Sigmoid colon (tissue), 7 donors: Measurements from ENCODE around the gene COQ10B. TPM values are rescaled to one million over a fixed set of nuclear protein-coding genes. Genes with fewer than 3 reads are reported as not detected.
"Not testable (repeated sequence)": the region's sequence is repeated elsewhere in the genome, so short reads cannot be mapped to it uniquely, and the experiment has no call there.

Experiments
- DNase-seq: peaks from one replicate; pipeline ENCODE4 v3.0.0-alpha.2; 2019
- H3K27ac ChIP-seq, 4 donors: fragments of 200-600 bp; sonication (generic); one replicate each; pipeline ENCODE4 v1.5.1; 2016 to 2019; ENCODE audit warnings: mild to moderate bottlenecking in 1 of 4
- H3K27me3 ChIP-seq, 3 donors: fragments of 200-600 bp; sonication (generic); one replicate each; pipeline ENCODE4 v1.5.1; 2019; ENCODE audit warnings: mild to moderate bottlenecking in 1 of 3
- H3K36me3 ChIP-seq, 4 donors: fragments of 200-600 bp; sonication (generic); one replicate each; pipeline ENCODE4 v1.5.1; 2016 to 2019
- H3K4me1 ChIP-seq, 4 donors: fragments of 200-600 bp; sonication (generic); one replicate each; pipeline ENCODE4 v1.5.1; 2017 to 2019
- H3K4me3 ChIP-seq, 4 donors: fragments of 200-600 bp; sonication (generic); one replicate each; pipeline ENCODE4 v1.5.1; 2017 to 2019; ENCODE audit warnings: mild to moderate bottlenecking in 2 of 4, moderate library complexity in 1 of 4
- H3K9me3 ChIP-seq, 4 donors: fragments of 200-600 bp in 3 of 4; sonication (generic) in 3 of 4; one replicate each; pipeline versions ENCODE4 v1.5.1 to v1.6.1; 2013 to 2019
- CTCF ChIP-seq, 4 experiments: fragments of 450-650 bp in 3 of 4; fragments of 200-600 bp in 1 of 4; IDR thresholded peaks; one replicate each; pipeline ENCODE4 v1.5.1; 2016 to 2019; ENCODE audit warnings: antibody characterized with exemption in 4 of 4, mild to moderate bottlenecking in 3 of 4, moderate library complexity in 2 of 4
- EP300 ChIP-seq, 4 donors: sonication (generic); formaldehyde crosslinking; IDR thresholded peaks; one replicate each; pipeline ENCODE4 v1.6.1; 2017; ENCODE audit warnings: antibody characterized with exemption in 4 of 4
- POLR2A ChIP-seq, 2 donors: fragments of 450-650 bp; IDR thresholded peaks; one replicate each; pipeline ENCODE4 v1.6.1; 2016; ENCODE audit warnings: antibody characterized with exemption in 2 of 2, mild to moderate bottlenecking in 2 of 2, moderate library complexity in 2 of 2
- POLR2AphosphoS5 ChIP-seq, 4 donors: sonication (generic); formaldehyde crosslinking; IDR thresholded peaks; one replicate each; pipeline ENCODE4 v1.6.1; 2017; ENCODE audit warnings: antibody characterized with exemption in 4 of 4
- WGBS, 2 donors: extraction: QIAGEN DNeasy Blood & Tissue Kit; methylation state at CpG; one replicate each; pipeline ENCODE4 v1.1.7; 2013; 5-methylcytosine and 5-hydroxymethylcytosine counted together
- intact Hi-C: fragments of 100-400 bp; cut with DNase I; formaldehyde crosslinking; loops from one replicate; pipeline ENCODE4 v1.15.1; 2023
- polyA plus RNA-seq, 3 donors: library from polyadenylated mRNA; stranded (reverse); fragments of 200-250 nt; gene quantifications; one replicate each; pipeline ENCODE4 v1.2.3, GENCODE V29; 2013
- total RNA-seq, 4 donors: library from RNA; depleted of rRNA; stranded (reverse); fragments of >200 nt; gene quantifications; one replicate each; pipeline ENCODE4 v1.1.0, GENCODE V29; 2016
- donor health status: healthy with polysubstance abuse.
- donor health status: Bipolar disorder and iron deficiency.
- donor health status: healthy.

The COQ10B gene
- total and polyA plus RNA-seq, 7 donors = 15.1 to 77.9 (median 35.0) TPM

GRCh38 chr2:197472166-197472565 is 18.8 kb downstream of the COQ10B start:
- H3K9me3 ChIP-seq = no peaks in the 10 kb centered on the region
- intact Hi-C loops = no loop called here
- no peaks in the 10 kb centered on the region for H3K4me1 ChIP-seq
- H3K27me3 ChIP-seq = no peaks in the 10 kb centered on the region
- WGBS, 2 donors = 95 to 96% methylated on average over 5 of the region's 5 CpGs
- peaks cover 26 to 96% (median 47%) of the 10 kb centered on the region in 4 donors for H3K36me3 ChIP-seq
- TF ChIP-seq POLR2AphosphoS5 (IDR thresholded peaks at IDR 0.05) (no peak), EP300 (IDR thresholded peaks at IDR 0.05) (no peak), CTCF (IDR thresholded peaks at IDR 0.05) (no peak), POLR2A (IDR thresholded peaks at IDR 0.05) (no peak)
- H3K27ac ChIP-seq = no peak overlapping the region
- DNase-seq = no peak
- no peak overlapping the region for H3K4me3 ChIP-seq

GRCh38 chr2:197477797-197478196 is 24.4 kb downstream of the COQ10B start:
- H3K27me3 ChIP-seq = no peaks in the 10 kb centered on the region
- H3K4me1 ChIP-seq = no peaks in the 10 kb centered on the region
- intact Hi-C loops = no loop called here
- DNase-seq = no peak
- no peak overlapping the region for H3K4me3 ChIP-seq
- H3K27ac ChIP-seq = no peak overlapping the region
- TF ChIP-seq POLR2A (IDR thresholded peaks at IDR 0.05) = no peak
- no peak for TF ChIP-seq POLR2AphosphoS5 (IDR thresholded peaks at IDR 0.05)
- TF ChIP-seq CTCF (IDR thresholded peaks at IDR 0.05) = no peak
- no peak for TF ChIP-seq EP300 (IDR thresholded peaks at IDR 0.05)
- H3K9me3 ChIP-seq = no peaks in the 10 kb centered on the region
- peaks cover 16 to 69% (median 22%) of the 10 kb centered on the region in 4 donors for H3K36me3 ChIP-seq
- 97% methylated on average over 3 of the region's 3 CpGs for WGBS, 2 donors

GRCh38 chr2:197480165-197481036 is 27.0 kb downstream of the COQ10B start:
- H3K27me3 ChIP-seq = no peaks in the 10 kb centered on the region
- peaks cover 7 to 61% (median 7%) of the 10 kb centered on the region in 4 donors for H3K36me3 ChIP-seq
- no peak for DNase-seq
- 96 to 97% methylated on average over 9 of the region's 9 CpGs for WGBS, 2 donors
- no peak overlapping the region for H3K27ac ChIP-seq
- no peak for TF ChIP-seq POLR2A (IDR thresholded peaks at IDR 0.05)
- TF ChIP-seq EP300 (IDR thresholded peaks at IDR 0.05) = no peak
- TF ChIP-seq CTCF (IDR thresholded peaks at IDR 0.05) = no peak
- no peak for TF ChIP-seq POLR2AphosphoS5 (IDR thresholded peaks at IDR 0.05)
- H3K4me1 ChIP-seq = no peaks in the 10 kb centered on the region
- peaks cover 0 to 7% (median 4%) of the 10 kb centered on the region in 4 donors for H3K9me3 ChIP-seq
- intact Hi-C loops = no loop called here
- no peak overlapping the region for H3K4me3 ChIP-seq

- H3K4me3 ChIP-seq, H3K9me3 ChIP-seq, intact Hi-C loops, H3K27me3 ChIP-seq, DNase-seq, H3K27ac ChIP-seq, H3K4me1 ChIP-seq: not testable (repeated sequence)
- peaks cover 20 to 64% (median 27%) of the 10 kb centered on the region in 4 donors for H3K36me3 ChIP-seq
- WGBS, 2 donors = 93% methylated on average over 3 of the region's 3 CpGs
Measured at GRCh38 chr2:197484248-197484647, 30.9 kb downstream of the COQ10B start.

- H3K4me3 ChIP-seq = no peak overlapping the region
- intact Hi-C loops = no loop called here
- no peak for DNase-seq
- no peaks in the 10 kb centered on the region for H3K4me1 ChIP-seq
- TF ChIP-seq EP300 (IDR thresholded peaks at IDR 0.05) (no peak), POLR2A (IDR thresholded peaks at IDR 0.05) (no peak), CTCF (IDR thresholded peaks at IDR 0.05) (no peak), POLR2AphosphoS5 (IDR thresholded peaks at IDR 0.05) (no peak)
- peaks cover 35 to 76% (median 46%) of the 10 kb centered on the region in 4 donors for H3K36me3 ChIP-seq
- H3K9me3 ChIP-seq = peaks cover 0 to 7% (median 4%) of the 10 kb centered on the region in 4 donors
- no peak overlapping the region for H3K27ac ChIP-seq
- no peaks in the 10 kb centered on the region for H3K27me3 ChIP-seq
- WGBS, 2 donors = 86 to 97% methylated on average over 2 of the region's 2 CpGs
Measured at GRCh38 chr2:197486175-197486574, 32.8 kb downstream of the COQ10B start.
